AG09319 (cell line): ENCODE data around the gene SPATA3.
"Not testable (repeated sequence)": the region's sequence is repeated elsewhere in the genome, so short reads cannot be mapped to it uniquely, and the experiment has no call there.

Experiments used
- DNase-seq: peaks from one replicate; pipeline ENCODE4 v3.0.0-alpha.2; 2010; ENCODE audit warnings: low read depth; ENCODE audit errors: extremely low read depth
- CTCF ChIP-seq: IDR thresholded peaks from 2 replicates; pipeline ENCODE4 v1.5.1; 2011; ENCODE audit warnings: low read depth, mild to moderate bottlenecking, inconsistent platforms, low read length, moderate library complexity

The SPATA3 gene

GRCh38 chr2:230999477-230999876 is 3.6 kb downstream of the SPATA3 start:
- no peak for DNase-seq
- no peak for TF ChIP-seq CTCF

DNA sequence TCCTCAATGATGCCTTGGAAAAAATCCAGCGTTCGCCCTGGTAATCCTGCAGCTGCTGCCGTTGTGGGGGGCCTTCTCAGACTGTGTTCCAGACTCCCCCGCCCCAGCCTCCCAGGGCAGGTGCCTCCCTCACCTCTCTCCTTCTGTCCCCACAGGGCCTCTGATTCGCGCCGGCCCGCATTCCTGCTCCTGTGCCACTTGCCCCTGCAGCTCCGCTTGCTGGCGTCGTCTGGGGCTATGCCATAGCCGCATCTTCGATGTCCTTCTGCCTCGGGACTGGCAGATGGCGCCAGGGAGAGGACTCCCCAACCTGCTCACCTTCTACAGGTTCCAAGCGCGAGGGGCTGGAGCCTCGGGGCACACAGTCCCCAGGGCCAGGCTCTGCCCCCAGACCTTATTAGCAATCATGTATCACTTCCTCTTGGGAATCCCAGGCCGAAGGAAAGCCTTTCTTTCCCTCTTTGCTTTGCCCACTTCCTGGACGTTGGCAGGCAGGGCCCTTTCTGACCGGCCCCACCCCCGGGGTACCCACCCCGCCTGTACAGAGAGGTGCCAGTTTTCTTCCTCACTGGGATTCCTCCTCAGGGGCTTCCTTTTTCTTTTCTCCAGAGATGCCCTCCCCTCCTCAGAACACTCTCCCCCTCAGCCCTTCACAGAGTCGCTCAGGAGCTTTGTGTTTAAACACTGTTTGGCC is 4.4 kb downstream of the SPATA3 start:
- no peak for DNase-seq
- TF ChIP-seq CTCF = no peak

GRCh38 chr2:231001036-231001435 is 5.1 kb downstream of the SPATA3 start:
- DNase-seq = no peak
- no peak for TF ChIP-seq CTCF

GRCh38 chr2:231001921-231002320 is 6.0 kb downstream of the SPATA3 start:
- no peak for TF ChIP-seq CTCF
- no peak for DNase-seq

GRCh38 chr2:231002641-231003040 is 6.7 kb downstream of the SPATA3 start:
- TF ChIP-seq CTCF = no peak
- no peak for DNase-seq

DNA sequence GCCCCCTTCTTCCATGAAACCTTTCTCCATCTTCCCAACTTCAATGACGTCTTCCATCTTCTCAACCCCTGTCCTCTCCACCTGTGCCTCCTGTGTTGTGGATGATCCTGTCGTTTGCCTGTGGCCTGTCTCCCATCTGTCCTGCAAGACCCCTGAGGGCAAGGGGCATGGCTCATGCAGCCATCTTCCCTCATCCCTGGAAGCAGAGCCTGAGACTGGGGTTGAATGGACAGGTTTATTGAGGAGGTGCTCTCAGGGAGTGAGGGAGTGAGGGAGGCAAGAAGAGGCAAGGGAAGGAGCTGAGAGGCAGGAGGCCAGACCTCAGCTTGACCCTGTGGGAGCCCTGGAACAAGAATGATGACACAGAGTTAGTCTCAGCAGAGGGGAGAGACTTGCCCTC is 7.3 kb downstream of the SPATA3 start:
- no peak for DNase-seq
- no peak for TF ChIP-seq CTCF

DNA sequence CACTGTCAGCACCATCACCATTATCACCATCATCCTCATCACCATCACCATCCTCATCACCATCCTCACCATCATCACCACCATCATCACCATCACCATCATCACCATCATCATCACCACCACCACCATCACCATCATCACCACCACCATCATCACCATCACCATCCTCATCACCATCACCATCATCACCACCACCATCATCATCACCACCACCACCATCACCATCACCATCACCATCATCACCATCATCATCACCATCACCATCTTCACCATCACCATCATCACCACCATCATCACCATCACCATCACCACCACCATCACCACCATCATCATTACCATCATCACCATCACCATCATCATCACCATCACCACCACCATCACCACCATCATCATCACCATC is 9.0 kb downstream of the SPATA3 start:
- DNase-seq = not testable (repeated sequence)

DNA sequence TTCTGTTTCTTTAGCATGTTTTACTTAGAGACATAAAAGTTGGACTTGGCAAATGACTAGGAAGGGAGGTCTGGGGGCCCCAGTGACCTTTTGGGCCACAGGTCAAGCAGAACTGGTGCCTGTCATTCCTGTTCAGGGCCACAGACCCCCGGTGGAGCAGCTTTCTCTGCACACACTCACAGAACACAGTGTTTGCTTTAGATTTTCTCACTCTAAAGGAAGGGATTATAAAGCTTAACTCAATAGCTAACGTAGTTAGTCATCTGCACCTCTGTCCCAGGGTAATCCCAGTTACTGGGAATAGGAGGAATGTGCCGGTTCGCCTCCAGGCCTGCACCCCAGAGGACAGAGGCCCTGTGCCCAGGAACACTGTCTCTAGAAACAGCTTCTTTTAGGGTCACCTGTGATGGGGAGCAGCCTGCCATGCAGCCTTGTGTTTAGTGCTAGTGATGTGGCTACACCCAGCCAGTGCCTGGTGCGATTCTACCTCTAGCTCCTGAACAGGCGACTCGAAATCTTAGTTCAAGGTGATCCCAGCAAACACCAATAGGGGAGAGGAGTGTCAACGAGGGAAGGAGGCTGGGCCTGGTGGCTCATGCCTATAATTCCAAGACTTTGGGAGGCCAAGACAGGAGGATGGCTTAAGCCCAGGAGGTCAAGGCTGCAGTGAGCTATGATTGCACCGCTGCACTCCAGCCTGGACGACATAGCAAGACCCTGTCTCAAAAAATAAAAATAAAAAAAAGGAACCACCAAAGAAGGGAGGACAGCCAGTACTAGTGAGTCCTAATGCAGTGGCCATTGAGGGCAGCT is 11.6 kb downstream of the SPATA3 start:
- TF ChIP-seq CTCF = no peak
- DNase-seq = no peak
